ENCODE results near the gene ABCB11.

Gene ABCB11

DNA sequence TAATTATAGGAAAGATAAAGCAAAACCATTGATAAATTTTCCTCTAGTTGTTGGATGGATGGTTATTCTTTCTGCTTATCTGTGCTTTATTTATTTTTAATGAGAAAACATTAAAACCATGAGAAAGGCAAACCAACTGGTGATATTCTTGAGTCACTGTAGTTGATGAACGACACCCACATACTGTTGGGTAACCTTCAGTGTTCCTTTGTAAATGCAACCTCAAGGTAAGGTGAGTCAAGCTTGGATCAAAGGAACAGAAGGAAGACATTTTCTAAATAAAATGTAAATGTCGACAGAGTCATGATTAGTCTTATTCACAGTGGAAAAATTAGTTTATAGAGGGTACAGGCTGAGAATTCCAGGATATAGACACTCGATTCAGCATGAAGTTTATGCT lies 12.7 kb downstream of the ABCB11 start:
- Histone ChIP-seq H3K9ac (no peak overlapping the region), H3K4me1 (ENCODE audit: low read depth, poor library complexity, severe bottlenecking) (no peaks in the 10 kb centered on the region), H3K4me3 (IDR thresholded peaks at IDR 0.05; ENCODE audit: insufficient read depth, low read depth, low read length) (no peak overlapping the region), H3K27ac (no peak overlapping the region), H4K20me1 (ENCODE audit: insufficient read depth) (no peaks in the 10 kb centered on the region), H2AFZ (ENCODE audit: low read depth) (no peak overlapping the region), H3K36me3 (ENCODE audit: insufficient read depth) (no peaks in the 10 kb centered on the region), H3K27me3 (ENCODE audit: insufficient read depth, low read depth) (no peaks in the 10 kb centered on the region), H3K79me2 (ENCODE audit: insufficient read depth, low read depth) (no peaks in the 10 kb centered on the region), H3K4me2 (no peak overlapping the region)
- no peak for TF ChIP-seq CTCF (conservative IDR thresholded peaks at IDR 0.05; ENCODE audit: low read depth, low read length)

DNA sequence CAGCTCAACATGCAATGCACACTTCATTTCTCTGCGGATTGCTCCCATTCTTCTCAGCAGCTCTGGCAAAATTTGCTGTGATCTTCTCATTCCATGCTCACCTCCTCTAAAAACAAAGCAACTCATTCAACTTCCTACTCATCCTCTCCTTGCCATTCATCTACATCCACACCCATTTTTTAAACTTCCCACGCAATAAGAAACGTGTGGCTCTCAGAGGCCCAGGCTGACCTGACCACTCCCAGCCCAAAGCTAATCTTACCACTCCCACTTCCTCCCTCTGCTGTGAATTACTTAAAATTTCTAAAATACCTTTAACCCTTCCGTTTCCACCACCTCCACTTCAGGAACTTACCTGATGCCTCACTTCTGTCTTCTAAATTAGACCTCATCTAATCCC lies 15.2 kb downstream of the ABCB11 start:
- no peak overlapping the region for H3K9ac ChIP-seq
- no peak overlapping the region for H3K27ac ChIP-seq
- H3K4me3 ChIP-seq (IDR thresholded peaks at IDR 0.05; ENCODE audit: insufficient read depth, low read depth, low read length), result no peak overlapping the region
- no peaks in the 10 kb centered on the region for H3K4me1 ChIP-seq (ENCODE audit: low read depth, poor library complexity, severe bottlenecking)
- no peak overlapping the region for H2AFZ ChIP-seq (ENCODE audit: low read depth)
- no peaks in the 10 kb centered on the region for H3K36me3 ChIP-seq (ENCODE audit: insufficient read depth)
- no peak for TF ChIP-seq CTCF (conservative IDR thresholded peaks at IDR 0.05; ENCODE audit: low read depth, low read length)
- no peaks in the 10 kb centered on the region for H4K20me1 ChIP-seq (ENCODE audit: insufficient read depth)
- H3K4me2 ChIP-seq, result no peak overlapping the region
- no peaks in the 10 kb centered on the region for H3K27me3 ChIP-seq (ENCODE audit: insufficient read depth, low read depth)
- no peaks in the 10 kb centered on the region for H3K79me2 ChIP-seq (ENCODE audit: insufficient read depth, low read depth)

DNA sequence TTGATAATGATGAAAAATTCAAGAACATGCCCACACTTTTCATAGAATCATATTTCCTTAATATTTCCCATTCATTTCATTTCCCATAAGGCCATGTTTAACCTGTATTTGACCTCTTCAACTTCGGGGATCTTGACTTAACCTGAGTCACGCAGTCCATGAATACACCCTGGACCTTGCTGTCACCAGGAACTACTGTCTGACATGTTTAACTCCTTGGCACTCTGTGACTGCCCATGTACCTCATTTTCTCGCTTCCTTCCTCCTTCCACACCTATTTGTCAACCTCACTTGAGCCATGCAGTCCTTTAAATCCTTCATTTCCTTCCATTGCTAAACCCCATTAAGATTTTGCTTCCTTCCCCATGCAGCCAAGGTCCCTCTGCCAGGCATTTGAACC lies 16.3 kb downstream of the ABCB11 start:
- no peaks in the 10 kb centered on the region for H3K36me3 ChIP-seq (ENCODE audit: insufficient read depth)
- no peak overlapping the region for H3K9ac ChIP-seq
- H3K79me2 ChIP-seq (ENCODE audit: insufficient read depth, low read depth), result no peaks in the 10 kb centered on the region
- H3K27me3 ChIP-seq (ENCODE audit: insufficient read depth, low read depth), result no peaks in the 10 kb centered on the region
- H3K4me3 ChIP-seq (IDR thresholded peaks at IDR 0.05; ENCODE audit: insufficient read depth, low read depth, low read length), result no peak overlapping the region
- no peaks in the 10 kb centered on the region for H4K20me1 ChIP-seq (ENCODE audit: insufficient read depth)
- no peak overlapping the region for H2AFZ ChIP-seq (ENCODE audit: low read depth)
- no peak for TF ChIP-seq CTCF (conservative IDR thresholded peaks at IDR 0.05; ENCODE audit: low read depth, low read length)
- H3K4me1 ChIP-seq (ENCODE audit: low read depth, poor library complexity, severe bottlenecking), result no peaks in the 10 kb centered on the region
- no peak overlapping the region for H3K4me2 ChIP-seq
- no peak overlapping the region for H3K27ac ChIP-seq

- H2AFZ ChIP-seq (ENCODE audit: low read depth), result no peak overlapping the region
- no peaks in the 10 kb centered on the region for H3K27me3 ChIP-seq (ENCODE audit: insufficient read depth, low read depth)
- no peak overlapping the region for H3K4me2 ChIP-seq
- no peak overlapping the region for H3K4me3 ChIP-seq (IDR thresholded peaks at IDR 0.05; ENCODE audit: insufficient read depth, low read depth, low read length)
- TF ChIP-seq CTCF (conservative IDR thresholded peaks at IDR 0.05; ENCODE audit: low read depth, low read length), result no peak
- H4K20me1 ChIP-seq (ENCODE audit: insufficient read depth), result no peaks in the 10 kb centered on the region
- no peak overlapping the region for H3K27ac ChIP-seq
- no peak overlapping the region for H3K9ac ChIP-seq
- no peaks in the 10 kb centered on the region for H3K36me3 ChIP-seq (ENCODE audit: insufficient read depth)
- no peaks in the 10 kb centered on the region for H3K4me1 ChIP-seq (ENCODE audit: low read depth, poor library complexity, severe bottlenecking)
- H3K79me2 ChIP-seq (ENCODE audit: insufficient read depth, low read depth), result no peaks in the 10 kb centered on the region
Measured at GRCh38 chr2:169013628-169014026, 17.5 kb downstream of the ABCB11 start.

All from KMS-11 (cell line).